Left lung (tissue), 10 donors: ENCODE data around the gene VSTM2L. TPM values are rescaled to one million over a fixed set of nuclear protein-coding genes. Genes with fewer than 3 reads are reported as not detected.

Experiments used
- ATAC-seq: fragments of 200-7000 bp; cut with Tn5 transposase; one replicate; pipeline ENCODE4 v1.9.1; 2020; ENCODE audit warnings: moderate library complexity
- DNase-seq, 4 donors: peaks; one replicate each; pipeline ENCODE4 v3.0.0-alpha.2; 2013 to 2020
- H3K27ac ChIP-seq, 2 donors: fragments of 200-600 bp; sonication (generic) in 1 of 2; one replicate each; pipeline versions ENCODE4 v1.5.0 to v1.8.0; 2020 to 2021
- H3K27me3 ChIP-seq, 2 donors: fragments of 200-600 bp; sonication (generic) in 1 of 2; one replicate each; pipeline versions ENCODE4 v1.5.0 to v1.8.0; 2020 to 2021
- H3K36me3 ChIP-seq, 2 donors: fragments of 200-600 bp; sonication (generic) in 1 of 2; one replicate each; pipeline versions ENCODE4 v1.5.0 to v1.8.0; 2020 to 2021
- H3K4me1 ChIP-seq, 2 donors: fragments of 200-600 bp; one replicate each; pipeline ENCODE4 v1.8.0; 2021
- H3K4me3 ChIP-seq, 2 donors: fragments of 200-600 bp; sonication (generic) in 1 of 2; one replicate each; pipeline versions ENCODE4 v1.5.0 to v1.8.0; 2020 to 2021; ENCODE audit warnings: mild to moderate bottlenecking in 1 of 2
- H3K9me3 ChIP-seq, 2 donors: fragments of 200-600 bp; sonication (generic) in 1 of 2; one replicate each; pipeline versions ENCODE4 v1.5.0 to v1.8.0; 2020 to 2021
- intact Hi-C, 2 donors: fragments of 100-400 bp; cut with DNase I; formaldehyde crosslinking; loops; one replicate each; pipeline versions ENCODE4 v1.11.2 to v1.14.2; 2022
- polyA plus RNA-seq, 6 donors: library from polyadenylated mRNA; unstranded; fragments of 120-200 nt; gene quantifications; one replicate each; pipeline ENCODE4 v1.2.1, GENCODE V29; 2013; ENCODE audit not compliant: insufficient read length in 6 of 6
- total RNA-seq, 2 donors: library from RNA; stranded (reverse); fragmentation: NEBNext Ultra II Directional; extraction: Animal tissue kit (Norgen Biotek cat#: 25700); gene quantifications; one replicate each; pipeline ENCODE4 v1.2.1, GENCODE V29; 2021
- TF ChIP-seq, protein P1 (sequence below), 2 donors: fragments of 200-600 bp; sonication (generic) in 1 of 2; IDR thresholded peaks; one replicate each; pipeline versions ENCODE4 v1.5.0 to v1.8.0; 2021; ENCODE audit warnings: antibody characterized with exemption in 2 of 2
- donor health status: DM: no; HTN: yes; CAD: no.
- donor health status: DM: no; HTN: no; CAD: no.

VSTM2L gene
- total and polyA plus RNA-seq, 8 donors, result 2.7 to 31.9 (median 7.2) TPM

DNA sequence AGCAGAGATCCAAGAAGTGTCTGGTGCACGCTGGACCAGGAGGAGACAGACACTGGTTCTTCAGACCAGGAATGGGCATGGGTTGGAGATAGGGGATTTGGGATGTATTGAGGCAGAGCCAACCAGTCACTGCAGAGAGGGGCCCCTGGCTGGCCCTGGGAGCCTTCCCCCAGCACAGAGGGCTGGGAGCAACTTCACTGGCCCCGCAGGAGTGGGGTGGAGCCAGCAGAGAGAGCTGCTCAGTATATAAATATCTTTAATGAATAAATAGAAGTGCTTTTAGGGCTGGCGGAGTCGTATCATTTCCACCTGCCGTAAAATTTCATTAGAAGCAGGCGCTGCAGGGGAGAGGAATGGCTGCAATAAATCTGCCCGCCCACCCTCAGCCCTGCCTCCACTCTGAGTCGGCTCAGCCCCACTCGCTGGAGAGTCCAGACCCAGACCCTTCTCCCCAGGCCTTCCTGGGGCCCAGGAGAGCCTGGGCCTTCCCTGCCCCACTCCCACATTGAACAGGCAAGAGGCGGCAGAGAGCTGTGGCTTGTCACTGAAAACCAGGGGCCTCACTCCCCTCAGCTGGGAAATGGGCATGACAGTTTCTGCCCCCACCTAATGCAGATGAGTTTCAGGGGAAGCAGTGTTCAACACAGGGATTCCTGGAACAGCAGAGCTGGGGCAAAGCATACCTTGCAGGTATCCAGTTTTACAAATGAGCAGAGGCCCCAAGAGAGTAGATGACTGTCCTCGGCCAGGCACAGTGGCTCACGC is 23.9 kb upstream of the VSTM2L start:
- intact Hi-C loops, result no loop called here
- ATAC-seq, result no peak

DNA sequence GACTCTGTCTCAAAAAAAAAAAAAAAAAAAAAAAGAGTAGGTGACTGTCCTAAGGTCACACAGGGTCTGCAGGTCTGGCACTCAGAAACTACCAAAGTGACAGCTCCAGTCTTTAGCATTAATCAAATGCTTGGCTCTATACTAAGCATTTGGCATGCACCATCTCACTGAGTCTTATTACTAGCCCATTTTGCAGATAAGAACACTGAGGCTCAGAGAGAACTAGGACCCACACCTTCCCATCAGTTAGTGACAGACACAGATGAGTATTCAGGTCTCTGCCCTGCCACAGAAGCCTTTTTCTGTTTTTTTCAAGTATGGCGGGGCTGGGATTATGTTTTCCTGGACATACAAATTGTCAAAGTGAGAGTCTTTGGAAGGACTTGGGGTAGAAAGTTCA is 23.1 kb upstream of the VSTM2L start:
- no peak for ATAC-seq
- H3K27me3 ChIP-seq, result no peaks in the 10 kb centered on the region
- H3K4me1 ChIP-seq, result no peaks in the 10 kb centered on the region
- TF ChIP-seq, protein P1, sequence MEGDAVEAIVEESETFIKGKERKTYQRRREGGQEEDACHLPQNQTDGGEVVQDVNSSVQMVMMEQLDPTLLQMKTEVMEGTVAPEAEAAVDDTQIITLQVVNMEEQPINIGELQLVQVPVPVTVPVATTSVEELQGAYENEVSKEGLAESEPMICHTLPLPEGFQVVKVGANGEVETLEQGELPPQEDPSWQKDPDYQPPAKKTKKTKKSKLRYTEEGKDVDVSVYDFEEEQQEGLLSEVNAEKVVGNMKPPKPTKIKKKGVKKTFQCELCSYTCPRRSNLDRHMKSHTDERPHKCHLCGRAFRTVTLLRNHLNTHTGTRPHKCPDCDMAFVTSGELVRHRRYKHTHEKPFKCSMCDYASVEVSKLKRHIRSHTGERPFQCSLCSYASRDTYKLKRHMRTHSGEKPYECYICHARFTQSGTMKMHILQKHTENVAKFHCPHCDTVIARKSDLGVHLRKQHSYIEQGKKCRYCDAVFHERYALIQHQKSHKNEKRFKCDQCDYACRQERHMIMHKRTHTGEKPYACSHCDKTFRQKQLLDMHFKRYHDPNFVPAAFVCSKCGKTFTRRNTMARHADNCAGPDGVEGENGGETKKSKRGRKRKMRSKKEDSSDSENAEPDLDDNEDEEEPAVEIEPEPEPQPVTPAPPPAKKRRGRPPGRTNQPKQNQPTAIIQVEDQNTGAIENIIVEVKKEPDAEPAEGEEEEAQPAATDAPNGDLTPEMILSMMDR (IDR thresholded peaks at IDR 0.05), result no peak
- no peak overlapping the region for H3K4me3 ChIP-seq
- H3K27ac ChIP-seq, result no peak overlapping the region
- DNase-seq, result no peak
- H3K36me3 ChIP-seq, result peaks cover 0 to 2% of the 10 kb centered on the region in 2 donors
- intact Hi-C loops, result no loop called here
- no peaks in the 10 kb centered on the region for H3K9me3 ChIP-seq

More for the DNA sequence above, 23.9 kb upstream of the VSTM2L start:
- H3K4me1 ChIP-seq, result no peaks in the 10 kb centered on the region
- H3K27me3 ChIP-seq, result no peaks in the 10 kb centered on the region
- TF ChIP-seq, protein P1 (IDR thresholded peaks at IDR 0.05), result no peak
- H3K36me3 ChIP-seq, result peaks cover 0 to 11% of the 10 kb centered on the region in 2 donors
- H3K4me3 ChIP-seq, result no peak overlapping the region
- DNase-seq, result no peak
- H3K27ac ChIP-seq, result no peak overlapping the region
- no peaks in the 10 kb centered on the region for H3K9me3 ChIP-seq

DNA sequence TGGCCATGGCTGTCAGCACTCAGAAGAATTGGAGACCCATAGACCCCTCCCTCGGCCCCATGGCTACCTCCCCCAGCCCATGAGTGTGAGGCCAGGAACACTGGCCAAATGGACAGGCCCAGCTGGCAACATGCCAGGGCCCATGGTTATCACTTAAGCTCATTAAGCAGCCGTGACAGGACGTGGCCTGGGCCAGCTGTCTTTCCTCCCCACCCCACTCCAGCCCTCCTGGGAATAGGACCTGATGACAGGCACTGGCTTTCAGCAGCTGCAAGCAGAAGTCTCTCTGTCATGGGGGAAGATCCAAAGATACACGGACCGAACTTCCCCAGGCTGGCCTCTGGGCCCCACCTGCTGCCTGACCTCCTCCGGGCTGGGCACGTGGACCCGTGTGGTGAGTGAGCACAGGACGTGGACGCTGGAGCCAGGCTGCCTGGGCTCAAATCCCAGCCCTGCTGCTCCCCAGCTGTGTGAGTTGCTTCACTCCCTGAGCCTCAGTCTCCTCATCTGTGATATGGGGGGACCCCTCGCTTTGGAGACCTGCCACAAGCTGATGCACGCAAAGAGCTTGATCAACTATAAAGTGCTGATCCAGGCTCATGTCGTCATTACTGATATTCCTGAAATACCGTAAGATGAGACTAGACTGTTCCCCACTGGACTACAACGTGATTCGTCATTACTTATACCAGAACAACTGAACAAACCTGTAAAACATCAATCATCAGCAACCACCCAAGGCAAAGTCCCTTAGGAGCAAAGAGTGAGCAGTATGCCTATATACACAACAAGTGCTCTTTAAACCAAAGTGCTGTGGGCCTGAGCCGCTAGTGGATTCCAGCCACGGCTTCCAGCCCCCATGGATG is 22.0 kb upstream of the VSTM2L start:
- TF ChIP-seq, protein P1 (IDR thresholded peaks at IDR 0.05), result no peak
- H3K9me3 ChIP-seq, result no peaks in the 10 kb centered on the region
- DNase-seq (peak in 2 of 4 donors; percentile 58 to 83), ATAC-seq (no peak)
- H3K27me3 ChIP-seq, result peaks cover 0 to 2% of the 10 kb centered on the region in 2 donors
- H3K4me3 ChIP-seq, result no peak overlapping the region
- H3K4me1 ChIP-seq, result no peaks in the 10 kb centered on the region
- H3K36me3 ChIP-seq, result no peaks in the 10 kb centered on the region
- intact Hi-C loops, result no loop called here
- H3K27ac ChIP-seq, result no peak overlapping the region

DNA sequence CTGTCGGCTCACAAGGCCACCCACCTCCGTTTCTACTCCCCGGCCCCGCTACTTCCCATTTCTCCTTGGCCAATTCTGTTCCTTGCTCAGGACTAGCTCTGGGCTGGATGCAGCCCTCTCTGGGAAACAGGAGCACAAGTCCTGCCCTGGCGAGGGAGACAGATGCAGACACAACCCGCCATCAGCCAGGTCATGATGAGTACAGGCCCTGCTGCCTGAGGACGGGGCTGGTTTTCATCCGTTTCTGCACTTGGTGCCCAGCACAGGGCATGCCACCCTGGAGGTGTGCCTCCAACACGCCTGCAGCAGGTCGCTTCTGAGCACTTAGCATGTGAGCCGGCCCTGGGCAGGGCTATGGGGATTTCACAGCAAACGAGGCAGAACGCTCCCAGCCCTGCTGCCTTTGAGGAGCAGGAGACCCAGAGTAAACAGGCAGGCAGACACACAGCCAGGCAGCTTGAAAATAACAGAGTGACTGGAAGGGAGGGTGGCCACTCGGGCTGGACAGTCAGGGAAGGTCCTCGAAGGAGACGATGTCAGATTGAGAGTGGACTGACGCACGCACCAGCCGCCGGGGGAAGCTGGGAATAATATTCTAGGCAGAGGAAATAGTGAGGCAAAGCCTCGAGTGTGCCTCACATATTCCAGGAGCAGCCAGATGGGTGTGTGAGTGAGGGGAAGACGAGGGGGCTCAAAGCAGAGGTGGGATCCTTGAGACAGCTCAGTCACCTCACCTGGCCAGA is 21.2 kb upstream of the VSTM2L start:
- Histone ChIP-seq H3K4me1 (no peaks in the 10 kb centered on the region), H3K9me3 (no peaks in the 10 kb centered on the region), H3K4me3 (no peak overlapping the region), H3K27me3 (peaks cover 0 to 7% of the 10 kb centered on the region in 2 donors), H3K36me3 (no peaks in the 10 kb centered on the region), H3K27ac (no peak overlapping the region)
- DNase-seq (no peak), ATAC-seq (no peak)
- TF ChIP-seq, protein P1 (IDR thresholded peaks at IDR 0.05), result no peak
- intact Hi-C loops, result no loop called here
